PC-9 (cell line): ENCODE measurements around the gene CD209.

Experiments
- CTCF ChIP-seq: fragments of 200-600 bp; sonication (generic); conservative IDR thresholded peaks from 2 replicates; pipeline ENCODE4 v1.6.1; 2017; ENCODE audit warnings: mixed run types, antibody characterized with exemption, mild to moderate bottlenecking, moderate library complexity
- EZH2 ChIP-seq: fragments of 200-600 bp; sonication (generic); IDR thresholded peaks from 2 replicates; pipeline ENCODE4 v1.8.0; 2017; ENCODE audit warnings: antibody characterized with exemption, low read depth

DNA sequence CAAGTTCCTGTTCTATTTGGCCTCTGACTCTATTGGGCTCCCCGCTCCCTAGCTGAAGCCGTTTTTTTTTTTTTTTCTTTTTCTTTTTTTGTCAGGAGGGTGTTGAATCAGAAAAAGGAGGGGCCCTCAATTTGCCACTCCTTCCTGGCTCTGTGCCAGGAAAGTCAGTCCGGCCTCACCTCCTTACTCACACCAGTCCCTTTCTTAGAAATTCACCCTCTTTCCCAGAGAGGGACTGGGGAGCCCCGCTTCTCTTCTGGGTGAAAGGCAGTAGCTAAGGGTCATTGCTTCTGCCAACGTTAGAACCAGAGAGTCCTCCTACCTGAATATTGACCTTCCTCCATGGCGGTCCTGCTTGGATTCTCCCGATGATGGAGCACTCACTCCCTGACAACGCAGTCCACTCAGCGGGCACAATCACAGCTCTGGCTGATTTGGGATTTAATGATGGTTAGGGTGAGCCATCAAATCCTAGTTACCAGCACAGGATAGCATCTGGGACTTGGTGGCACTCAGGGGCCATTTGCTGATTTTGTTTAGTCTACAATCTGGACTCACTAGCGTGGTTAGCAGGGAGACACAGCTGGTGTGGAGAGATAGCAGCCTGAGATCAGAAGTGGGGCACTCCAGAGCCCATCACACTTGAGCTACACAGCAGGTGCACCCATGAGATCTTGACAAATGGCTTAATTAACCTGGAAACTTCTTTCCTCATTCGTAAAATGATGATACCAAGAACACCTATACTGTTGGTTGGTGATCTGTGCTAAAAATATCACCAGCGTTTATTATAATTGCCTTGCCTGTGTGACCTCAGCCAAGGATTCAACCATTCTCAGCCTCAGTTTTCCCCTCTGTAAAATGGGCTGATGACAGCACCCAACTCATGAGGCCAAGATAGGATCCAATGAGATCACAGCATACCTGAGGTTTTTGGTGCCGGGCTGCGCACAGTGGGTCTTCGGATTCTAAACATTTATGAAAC, 47.6 kb downstream of the CD209 start:
- TF ChIP-seq CTCF (no peak), EZH2 (no peak)
